D721Med (cell line): ENCODE results near the gene KRTAP12-2.

Experiments
- DNase-seq: peaks from one replicate; pipeline ENCODE4 v3.0.0; 2011; ENCODE audit warnings: low spot score; ENCODE audit not compliant: insufficient read length
- FAIRE-seq: peaks from 2 replicates; lab custom pipeline; 2011; peaks lifted over from hg19 to GRCh38; lab: Jason Lieb, UNC
- CTCF ChIP-seq: IDR thresholded peaks from 2 replicates; pipeline ENCODE4 v1.5.1; 2012; ENCODE audit warnings: mild to moderate bottlenecking, control low read depth; ENCODE audit not compliant: insufficient read depth; ENCODE audit errors: missing control alignments

The KRTAP12-2 gene

GRCh38 chr21:44706026-44706705 is 39.4 kb upstream of the KRTAP12-2 start:
- FAIRE-seq (no peak), DNase-seq (no peak)
- no peak for TF ChIP-seq CTCF

DNA sequence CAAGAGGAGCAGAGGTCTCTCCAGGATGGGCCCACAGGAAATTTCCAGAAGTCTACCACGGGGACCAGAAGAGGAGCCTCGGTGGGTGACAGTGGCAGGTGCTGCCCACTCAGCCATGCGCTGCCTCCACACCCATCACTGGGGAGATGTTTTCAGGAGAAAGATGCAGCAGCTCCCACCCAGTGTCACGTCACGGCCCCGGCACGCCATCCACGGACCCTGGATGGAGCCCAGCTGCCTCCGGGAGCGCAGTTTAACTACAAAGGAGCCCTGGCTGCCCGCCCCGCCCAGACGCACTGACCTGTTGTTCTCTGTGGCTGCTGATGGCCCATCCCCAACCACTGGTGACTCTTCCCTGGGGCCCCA is 37.9 kb upstream of the KRTAP12-2 start:
- DNase-seq (no peak), FAIRE-seq (no peak)
- no peak for TF ChIP-seq CTCF

DNA sequence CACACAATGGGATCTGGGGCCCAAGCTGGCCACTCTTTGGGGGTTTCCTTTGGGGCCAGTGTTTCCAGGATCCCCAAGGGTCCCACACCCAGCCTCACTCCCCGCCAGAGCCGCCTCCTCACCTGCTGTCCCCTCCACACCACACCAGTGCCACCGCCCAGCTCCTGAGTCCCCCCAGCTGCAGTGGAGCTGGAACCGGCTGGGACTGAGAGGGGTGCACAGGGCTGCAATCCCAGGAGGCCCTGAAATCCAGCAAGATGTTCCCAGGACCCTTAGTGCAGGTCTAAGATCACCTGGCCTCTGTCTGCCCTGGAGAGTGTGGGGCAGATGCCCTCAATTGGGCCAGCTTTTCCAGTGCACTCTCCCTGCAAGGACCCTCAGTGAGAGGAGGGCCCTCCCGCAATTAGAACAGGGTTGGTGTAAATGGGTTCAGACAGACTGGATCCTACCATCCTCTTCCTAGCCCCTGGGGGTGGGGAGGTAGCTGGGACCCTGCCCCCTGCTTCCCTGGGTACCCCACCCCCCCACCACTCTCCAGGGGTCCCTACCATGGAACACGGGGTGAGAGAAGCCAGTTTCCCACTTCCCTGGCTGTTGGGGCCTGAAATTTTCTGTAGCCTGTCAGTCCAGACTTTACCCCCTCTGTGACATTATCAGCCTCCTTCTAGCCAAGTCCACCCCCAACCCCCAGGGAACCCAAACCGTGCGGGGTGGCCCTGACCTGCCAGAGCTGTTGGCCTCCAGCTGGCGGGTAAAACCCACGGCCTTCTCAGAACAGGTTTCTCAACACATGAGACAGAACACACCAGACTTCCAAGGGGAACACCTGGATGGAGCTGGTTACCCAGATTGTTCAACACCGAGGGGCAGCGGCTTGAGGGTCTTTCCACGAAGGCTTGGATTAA is 37.3 kb upstream of the KRTAP12-2 start:
- no peak for TF ChIP-seq CTCF
- DNase-seq (no peak), FAIRE-seq (no peak)

DNA sequence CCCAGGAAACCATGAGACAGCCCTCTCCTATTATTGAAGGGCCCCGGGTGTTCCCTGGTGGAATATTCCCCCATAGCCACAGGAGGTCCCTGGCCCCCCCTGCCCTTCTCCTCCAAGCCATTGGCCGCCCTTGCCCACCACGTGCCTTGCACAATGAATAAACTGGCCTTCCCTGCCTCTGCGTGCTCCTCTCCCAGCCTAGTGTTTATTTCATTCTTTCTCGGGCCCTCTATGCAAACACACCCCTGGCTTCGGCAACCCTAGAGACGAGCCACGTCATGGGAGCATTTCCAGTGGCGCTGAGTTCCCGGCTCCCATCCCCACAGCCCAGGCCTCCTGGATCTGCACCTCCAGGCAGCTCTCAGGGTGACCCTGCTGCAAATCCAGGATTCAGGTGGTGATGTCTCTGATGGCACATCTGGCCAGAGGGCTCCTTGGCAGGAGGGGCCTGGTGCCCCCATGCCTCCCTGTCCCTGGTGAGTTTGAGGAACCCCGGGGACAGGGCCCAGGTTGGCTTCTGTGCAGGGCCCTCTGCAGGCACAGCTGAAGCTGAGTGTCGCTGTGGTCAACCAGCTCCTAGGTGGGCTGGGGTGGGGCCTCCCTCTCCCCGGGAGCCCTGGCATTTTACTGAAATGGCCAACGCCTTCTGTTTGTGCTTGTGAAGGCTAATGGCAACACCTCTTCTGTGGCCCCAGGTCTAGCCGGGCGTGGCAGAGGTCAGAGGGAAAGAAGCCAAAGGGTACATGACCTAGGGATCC is 36.4 kb upstream of the KRTAP12-2 start:
- TF ChIP-seq CTCF: no peak
- DNase-seq (no peak), FAIRE-seq (no peak)

DNA sequence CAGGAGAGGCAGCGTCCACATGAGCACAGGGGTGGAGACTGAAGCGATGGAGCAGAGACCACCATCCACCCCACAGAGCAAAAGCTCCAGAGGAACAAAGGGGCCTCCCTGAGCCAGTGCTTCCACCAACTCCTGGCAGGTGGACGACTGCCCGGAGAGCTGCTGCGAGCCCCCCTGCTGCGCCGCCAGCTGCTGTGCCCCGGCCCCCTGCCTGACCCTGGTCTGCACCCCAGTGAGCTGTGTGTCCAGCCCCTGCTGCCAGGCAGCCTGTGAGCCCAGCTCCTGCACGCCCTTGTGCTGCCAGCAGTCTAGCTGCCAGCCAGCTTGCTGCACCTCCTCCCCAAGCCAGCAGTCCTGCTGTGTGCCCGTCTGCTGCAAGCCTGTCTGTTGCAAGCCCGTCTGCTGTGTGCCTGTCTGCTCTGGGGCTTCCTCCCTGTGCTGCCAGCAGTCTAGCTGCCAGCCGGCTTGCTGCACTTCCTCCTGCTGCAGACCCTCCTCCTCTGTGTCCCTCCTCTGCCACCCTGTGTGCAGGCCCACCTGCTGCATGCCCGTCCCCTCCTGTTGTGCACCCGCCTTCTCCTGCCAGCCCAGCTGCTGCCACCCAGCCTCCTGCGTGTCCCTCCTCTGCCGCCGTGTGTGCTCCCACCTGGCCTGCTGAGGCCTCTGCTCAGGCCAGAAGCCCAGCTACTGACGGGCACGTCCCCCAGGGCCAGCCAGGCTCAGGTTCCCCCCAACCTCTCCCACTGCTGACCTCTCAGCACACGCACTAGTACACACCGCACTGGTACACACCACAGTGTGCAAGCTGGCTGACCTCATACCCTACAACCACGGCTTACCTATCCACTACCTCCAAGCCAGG is 35.6 kb upstream of the KRTAP12-2 start:
- FAIRE-seq: no peak
- DNase-seq: no peak
- TF ChIP-seq CTCF: no peak

DNA sequence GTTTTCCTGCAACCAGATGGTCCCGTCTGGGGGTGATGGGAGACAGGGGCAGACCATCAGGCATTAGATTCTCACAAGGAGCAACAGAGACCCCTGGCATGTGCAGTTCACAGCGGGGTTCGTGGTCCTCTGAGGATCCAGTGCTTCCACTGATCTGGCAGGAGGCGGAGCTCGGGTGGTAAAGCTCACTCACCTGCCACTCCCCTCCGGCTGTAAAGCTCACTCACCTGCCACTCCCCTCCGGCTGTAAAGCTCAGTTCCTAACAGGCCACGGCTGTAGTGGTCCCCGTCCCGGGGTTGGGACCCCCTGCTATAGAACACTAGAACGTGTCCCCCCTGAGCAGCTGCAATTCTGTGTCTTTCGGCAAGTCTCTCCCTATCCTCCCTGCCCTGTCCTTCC is 34.8 kb upstream of the KRTAP12-2 start:
- no peak for TF ChIP-seq CTCF
- no peak for FAIRE-seq
- DNase-seq: no peak
